ENCODE measurements around the gene SCUBE1.

Gene SCUBE1

DNA sequence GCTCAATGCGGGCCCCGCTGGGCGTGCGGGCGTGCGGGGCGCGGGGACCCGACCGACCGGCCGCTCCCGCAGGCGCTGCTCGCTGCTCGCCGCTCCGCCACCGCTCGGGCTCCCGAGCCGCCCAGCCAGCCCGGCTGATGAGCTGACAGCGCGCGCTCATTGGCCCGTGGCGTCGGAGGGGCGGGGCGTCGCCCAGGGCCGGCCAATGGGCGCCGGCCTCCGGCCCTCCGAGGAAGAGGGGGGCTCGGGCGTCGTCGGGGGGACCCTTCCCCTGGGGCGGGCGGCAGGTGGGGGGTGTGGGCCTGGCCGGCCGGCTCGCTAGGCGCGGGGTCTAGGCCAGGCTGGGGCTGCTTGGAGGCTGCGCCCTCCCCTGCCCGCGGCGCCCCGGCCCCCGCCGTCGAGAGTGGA, at the start of gene SCUBE1:
Gene SCUBE1, minus strand, starts transcription at position 111 of the 408 bp plus-strand sequence. CDS start 111 bp downstream, outside the sequence.
- peak; percentile 16 to 36 for DNase-seq (ENCODE audit: low read depth in 2 of 2)

DNA sequence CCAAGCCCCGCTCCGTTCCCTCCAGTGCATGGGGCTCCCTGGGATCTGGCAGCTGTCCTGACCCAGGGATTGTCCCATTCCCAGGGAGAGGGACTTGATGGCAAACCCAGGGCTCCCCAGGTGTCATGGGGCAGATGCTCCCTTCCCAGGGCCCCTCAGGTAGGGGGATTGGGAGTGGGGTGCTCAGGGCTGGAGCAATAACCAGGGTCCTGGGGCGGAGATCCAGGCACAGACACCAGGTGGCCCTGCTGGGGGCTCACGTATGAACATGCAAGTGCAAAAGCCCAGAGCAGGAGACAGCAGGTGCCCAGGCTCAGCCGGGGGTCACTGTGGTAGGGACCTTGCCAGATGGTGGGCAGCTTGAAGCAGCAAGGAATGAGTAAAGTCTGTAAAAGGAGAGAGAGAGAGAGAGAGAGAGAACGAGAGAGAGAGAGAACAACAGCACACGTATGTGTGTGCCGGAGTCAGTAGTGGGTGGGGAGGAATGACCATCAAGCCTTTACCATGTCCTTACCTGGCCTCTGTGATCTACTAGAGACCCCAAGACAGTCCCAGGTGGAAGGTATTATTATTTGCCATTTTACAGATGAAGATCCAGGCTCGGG, 49.3 kb upstream of the SCUBE1 start:
- DNase-seq (ENCODE audit: low read depth in 2 of 2) = no peak

DNA sequence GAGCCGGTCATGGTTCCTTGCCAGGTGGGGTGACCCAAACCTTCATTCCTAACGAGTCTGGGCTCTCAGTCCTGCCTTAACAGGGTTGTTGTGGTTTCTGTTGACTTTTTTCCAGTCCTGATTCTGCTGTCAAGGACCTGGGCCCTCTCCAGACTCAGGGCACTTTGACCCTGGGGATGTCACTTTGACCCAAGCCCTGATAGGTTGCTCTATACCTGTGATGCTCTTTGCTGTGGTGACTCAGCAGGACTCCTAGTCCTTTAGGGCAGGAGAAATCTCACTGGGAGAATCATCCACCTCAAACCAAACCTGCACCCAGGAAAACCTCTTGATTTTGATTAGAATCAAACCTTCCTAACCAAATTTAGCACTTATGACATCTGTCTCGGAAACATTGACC, 48.1 kb upstream of the SCUBE1 start:
- no peak for DNase-seq (ENCODE audit: low read depth in 2 of 2)

DNA sequence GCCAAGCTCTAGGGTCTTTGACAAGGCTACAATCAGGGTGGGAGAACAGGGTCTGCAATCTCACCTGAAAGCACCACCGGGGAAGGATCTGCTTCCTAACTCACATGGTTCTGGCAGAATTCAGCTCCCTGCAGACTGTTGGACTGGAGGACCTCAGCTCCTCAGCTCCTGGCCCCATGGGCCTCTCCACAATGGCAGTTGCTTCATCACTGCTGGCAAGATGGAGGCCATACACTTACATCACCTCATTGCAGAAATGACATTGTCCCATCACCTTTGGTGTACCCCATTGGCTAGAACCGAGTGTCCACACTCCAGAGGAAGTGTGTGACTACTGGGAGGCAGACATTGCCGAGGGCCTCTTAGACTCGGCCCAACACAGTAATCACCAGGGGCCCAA, 47.7 kb upstream of the SCUBE1 start:
- no peak for DNase-seq (ENCODE audit: low read depth in 2 of 2)

- no peak for DNase-seq (ENCODE audit: low read depth in 2 of 2)
Measured at GRCh38 chr22:43390166-43390565, 47.0 kb upstream of the SCUBE1 start.

DNA sequence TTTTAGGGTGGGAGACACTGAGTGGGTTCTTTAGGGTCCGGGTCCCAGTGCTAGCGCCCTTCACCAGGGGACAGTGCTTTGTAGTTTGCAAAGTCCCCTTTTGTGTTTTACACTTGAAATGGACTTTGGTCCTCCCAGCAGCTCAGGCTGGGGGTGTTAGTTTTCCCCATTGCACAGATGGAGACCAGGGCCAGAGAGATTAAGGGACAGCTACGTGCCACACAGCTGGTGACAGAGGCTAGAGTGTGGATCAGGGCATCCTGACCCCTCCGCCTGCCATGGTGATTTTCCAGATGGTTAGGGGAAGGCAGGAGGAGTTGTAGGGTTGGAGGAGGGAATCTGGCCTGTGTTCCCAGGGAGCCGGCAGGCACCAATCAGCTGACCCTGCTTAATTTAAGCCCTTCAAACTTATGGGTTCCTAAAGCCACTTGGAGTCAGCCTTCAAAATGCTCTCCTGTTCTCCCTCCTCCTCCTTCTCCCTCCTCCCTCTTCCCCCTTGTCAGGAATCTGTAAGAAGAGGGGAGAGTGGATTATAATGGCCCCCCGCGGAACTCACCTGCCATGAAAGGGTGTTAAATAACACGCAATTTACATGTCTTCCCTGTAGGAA, 46.2 kb upstream of the SCUBE1 start:
- no peak for DNase-seq (ENCODE audit: low read depth in 2 of 2)

DNA sequence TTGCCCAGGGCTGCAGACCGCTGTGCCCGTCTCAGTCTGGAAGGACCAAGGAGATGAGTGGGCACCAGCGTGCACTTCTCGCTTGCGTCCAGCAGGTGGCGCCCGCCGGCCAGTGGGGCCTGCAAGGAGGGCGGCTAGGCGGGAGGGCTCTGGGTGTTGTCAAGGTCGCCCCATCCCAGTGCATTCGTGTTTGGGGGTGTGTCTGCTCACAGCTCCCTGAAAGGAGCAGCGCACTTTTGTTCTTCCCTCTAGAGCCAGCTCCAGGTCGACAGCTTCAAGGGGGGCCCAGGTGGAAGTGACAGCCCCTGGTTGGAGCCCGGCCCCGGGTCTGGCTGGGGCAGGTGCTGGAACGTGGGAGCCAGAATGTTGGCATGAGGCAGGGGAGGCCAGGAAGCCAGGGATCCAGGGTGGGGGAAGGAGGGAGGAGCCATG, 45.3 kb upstream of the SCUBE1 start:
- peak; percentile 57 to 59 for DNase-seq (ENCODE audit: low read depth in 2 of 2)

GRCh38 chr22:43387815-43388214, 44.6 kb upstream of the SCUBE1 start:
- DNase-seq (ENCODE audit: low read depth in 2 of 2) = no peak

- DNase-seq (ENCODE audit: low read depth in 2 of 2) = peak; percentile 51
Measured at GRCh38 chr22:43385770-43386641, 42.8 kb upstream of the SCUBE1 start.

- no peak for DNase-seq (ENCODE audit: low read depth in 2 of 2)
Measured at GRCh38 chr22:43384863-43385262, 41.7 kb upstream of the SCUBE1 start.

GRCh38 chr22:43381693-43382092, 38.5 kb upstream of the SCUBE1 start:
- DNase-seq (ENCODE audit: low read depth in 2 of 2) = no peak

DNA sequence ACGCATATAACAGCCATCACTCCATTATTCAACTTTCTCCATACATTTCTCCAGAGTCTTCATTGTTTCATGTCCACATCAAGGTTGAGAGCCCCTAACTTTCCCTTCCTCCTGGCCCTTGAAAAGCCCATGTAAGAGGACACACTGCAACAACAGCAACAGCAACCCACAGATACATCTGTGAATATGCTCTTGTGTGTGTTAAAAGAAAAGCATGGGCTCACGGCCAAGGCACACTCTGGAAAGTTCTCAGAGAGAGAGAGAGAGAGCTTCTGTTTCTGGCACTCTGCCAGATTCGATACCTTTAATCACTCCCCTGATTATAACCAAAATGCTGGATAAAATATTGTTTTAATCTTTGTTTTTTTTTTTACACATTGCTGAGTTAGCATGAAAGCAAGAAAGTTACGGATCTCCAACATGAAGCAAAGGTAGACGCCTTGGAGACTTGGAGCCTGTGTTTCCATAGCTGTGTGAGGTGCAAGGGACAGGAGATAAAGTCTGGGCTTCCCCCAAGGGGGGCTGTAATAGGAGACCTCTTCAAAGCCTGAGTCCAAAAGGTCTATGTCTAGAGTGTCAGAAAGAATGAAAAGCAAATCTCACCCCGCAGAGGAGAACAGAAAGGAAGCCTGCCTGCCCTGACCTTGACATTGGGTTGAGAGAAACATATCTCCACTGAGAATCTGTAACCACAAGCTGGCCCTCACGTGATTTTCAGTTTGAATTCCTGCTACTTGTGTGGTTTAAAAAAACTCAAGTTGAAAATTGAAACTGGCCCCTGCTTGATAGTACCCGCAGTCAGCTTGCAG, 34.9 kb upstream of the SCUBE1 start:
- DNase-seq (ENCODE audit: low read depth in 2 of 2) = no peak

DNA sequence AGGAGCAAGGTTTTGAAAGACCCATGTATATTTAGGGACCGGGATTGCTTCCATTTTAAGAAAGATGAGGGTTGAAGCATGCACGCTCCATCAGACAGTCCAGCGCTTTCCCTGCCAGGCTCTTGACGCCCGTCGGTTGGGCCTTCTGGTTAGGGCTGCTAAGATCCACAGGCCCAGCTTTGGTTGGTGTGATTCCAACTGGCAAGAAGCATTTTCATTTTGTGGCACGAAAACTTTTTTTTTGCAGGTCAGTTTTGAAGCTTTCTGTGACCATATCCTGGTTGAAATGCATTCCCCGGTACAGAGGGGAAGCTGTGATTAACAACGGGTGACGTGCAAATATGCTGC, 34.4 kb upstream of the SCUBE1 start:
- DNase-seq (ENCODE audit: low read depth in 2 of 2) = no peak

DNA sequence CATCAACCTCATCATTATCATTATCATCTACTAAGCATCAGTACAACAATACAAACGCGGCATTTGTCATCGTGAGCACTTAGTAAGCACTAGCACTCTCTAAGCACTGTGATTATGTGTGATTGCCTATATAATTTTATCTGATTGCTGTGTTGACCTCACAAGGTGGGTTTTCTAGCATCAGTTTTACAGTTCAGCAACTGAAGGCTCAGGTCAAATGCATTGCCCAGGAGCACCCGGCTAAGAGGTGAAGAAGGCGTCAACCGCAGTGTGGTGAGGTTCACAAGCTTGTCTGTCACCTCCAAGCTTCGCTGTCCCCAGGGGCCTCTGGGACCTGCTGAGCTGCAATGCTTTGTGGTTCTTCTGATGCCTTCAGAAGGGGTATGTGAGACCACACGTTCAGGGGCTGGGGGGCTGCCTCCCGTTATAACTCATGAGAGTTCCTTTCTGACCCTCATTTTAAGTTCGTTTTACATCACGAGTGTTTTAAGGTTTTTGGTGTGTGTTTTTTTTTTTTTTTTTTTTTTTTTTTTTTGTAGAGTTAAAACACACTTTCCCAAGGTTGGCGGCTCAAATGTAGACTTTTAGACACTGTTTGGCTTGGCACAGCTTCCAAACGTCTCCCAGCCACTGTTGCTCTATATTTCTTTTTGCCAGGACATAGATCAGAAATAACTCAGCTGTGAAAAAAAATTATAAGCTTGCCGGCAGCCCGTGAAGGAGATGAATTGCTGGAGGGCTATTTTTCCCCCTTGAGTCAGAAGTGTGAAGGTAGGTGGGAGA, 33.8 kb upstream of the SCUBE1 start:
- peak; percentile 24 to 51 for DNase-seq (ENCODE audit: low read depth in 2 of 2)

GRCh38 chr22:43375951-43376455, 32.8 kb upstream of the SCUBE1 start:
- no peak for DNase-seq (ENCODE audit: low read depth in 2 of 2)

- no peak for DNase-seq (ENCODE audit: low read depth in 2 of 2)
Measured at GRCh38 chr22:43370036-43370435, 26.9 kb upstream of the SCUBE1 start.

DNA sequence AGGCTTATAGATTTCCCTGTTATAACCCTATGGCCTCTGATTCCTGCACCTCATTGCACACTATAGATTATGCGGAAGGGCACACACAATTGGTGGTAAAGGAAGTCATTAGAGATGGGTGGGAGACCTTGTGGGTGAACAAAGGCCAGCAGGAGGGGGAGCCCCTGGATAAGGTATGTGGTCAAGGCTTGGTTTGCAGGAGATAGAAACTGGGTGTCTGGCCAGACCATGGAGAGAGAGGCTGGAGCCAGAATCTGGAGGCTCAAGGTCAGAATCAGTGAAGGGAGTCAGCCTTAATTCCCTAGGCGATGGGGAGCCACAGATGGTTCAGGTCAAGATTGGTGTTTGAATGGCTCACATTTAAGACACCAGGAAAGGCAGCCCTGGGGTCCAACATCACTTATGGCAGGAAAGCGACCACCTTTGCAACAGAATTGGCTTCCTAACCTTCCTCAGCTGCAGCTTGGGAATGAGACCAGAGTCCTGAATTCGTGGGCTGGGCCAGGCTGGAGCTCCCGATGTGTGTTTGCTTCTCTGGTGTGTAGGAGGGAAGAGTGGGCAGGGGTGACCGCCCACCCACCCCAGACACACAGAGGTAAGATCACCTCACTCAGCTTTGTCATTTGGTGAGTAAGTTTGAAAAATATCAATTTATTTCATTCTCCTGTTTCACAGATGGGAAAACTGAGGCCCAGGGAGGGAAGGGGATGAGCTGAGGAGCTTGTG, 22.7 kb upstream of the SCUBE1 start:
- no peak for DNase-seq (ENCODE audit: low read depth in 2 of 2)

DNA sequence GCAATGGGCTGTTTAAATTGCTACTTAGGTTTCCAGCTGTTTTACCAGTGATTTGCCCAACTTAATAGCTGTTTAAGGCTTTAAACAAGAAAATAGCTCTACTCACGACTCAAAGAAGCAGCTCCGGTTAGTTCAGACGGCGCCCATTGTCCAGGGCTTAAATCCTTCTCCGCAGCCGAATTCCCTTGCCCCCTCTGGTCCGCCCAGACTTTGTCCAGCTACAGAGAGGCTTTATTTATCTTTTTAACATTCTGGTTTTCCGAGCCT, 20.9 kb upstream of the SCUBE1 start:
- DNase-seq (ENCODE audit: low read depth in 2 of 2) = no peak

DNA sequence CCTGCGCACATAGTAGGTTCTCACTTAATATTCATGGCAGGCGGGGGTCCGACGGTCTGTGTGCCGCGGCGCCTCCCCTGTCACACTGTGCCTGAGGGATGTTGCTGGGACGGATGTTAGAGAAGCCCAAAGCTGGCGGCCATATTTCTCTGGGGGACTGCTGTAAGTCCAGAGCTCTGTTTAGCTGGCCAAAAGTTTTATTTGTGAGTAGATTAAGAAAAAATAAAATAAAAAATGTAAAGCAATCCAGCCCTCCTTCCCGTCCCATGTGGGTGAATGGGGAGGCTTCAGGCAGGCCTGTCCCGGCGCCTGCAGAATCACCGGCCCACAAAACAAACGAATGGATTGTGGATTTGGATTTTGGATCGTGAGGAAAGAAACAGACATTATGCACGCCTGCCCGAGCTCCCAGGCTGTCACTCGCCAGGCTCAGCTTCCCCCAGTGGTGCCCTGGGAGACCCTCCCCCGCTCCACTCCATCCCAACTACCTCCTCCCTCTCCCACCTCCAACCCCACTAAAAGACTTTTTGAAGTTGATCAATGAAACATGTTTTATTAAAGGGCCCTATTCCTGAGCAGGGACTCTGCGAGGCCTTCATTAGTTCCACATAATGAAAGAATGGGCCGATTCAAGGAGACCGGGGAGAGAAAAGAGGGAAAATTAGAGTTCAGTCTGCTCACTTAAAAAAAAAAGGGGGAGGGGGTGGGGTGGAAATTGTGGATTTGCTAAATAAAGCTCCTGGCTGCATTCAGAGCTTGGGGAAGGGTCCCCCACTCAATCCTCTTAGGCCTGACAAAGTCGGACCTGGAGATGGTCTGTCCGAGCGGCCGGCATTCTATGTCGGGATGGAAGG, 20.4 kb upstream of the SCUBE1 start:
- no peak for DNase-seq (ENCODE audit: low read depth in 2 of 2)

DNA sequence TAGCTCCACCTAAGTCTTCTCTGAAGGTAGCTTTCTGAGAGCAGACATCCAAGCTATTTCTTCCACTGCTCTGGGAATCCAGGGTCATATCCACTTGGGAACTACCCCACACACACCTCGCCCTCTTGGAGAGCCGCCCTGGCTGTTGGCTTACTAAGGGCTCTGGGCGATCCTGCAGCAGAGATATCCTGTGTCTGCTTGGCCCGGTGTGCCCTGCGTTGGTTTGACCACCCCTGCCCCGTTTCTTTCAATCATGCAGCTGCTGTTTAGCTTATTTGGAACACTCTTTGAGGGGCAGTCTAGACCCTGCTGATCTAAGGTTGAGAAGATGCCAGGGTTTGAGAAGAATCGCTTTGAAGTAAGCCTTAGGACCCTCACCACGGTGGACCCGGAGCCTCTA, 17.4 kb upstream of the SCUBE1 start:
- DNase-seq (ENCODE audit: low read depth in 2 of 2) = no peak

Measured in stimulated activated CD8-positive, alpha-beta memory T cell treated with anti-CD3 and anti-CD28 coated beads, Interleukin-15, amount 100 ng/mL, for 48 hours (primary cell).